ENCODE data around the gene BCL2L11. TPM values are rescaled to one million over a fixed set of nuclear protein-coding genes. Genes with fewer than 3 reads are reported as not detected.

BCL2L11 gene
- polyA plus RNA-seq, 4 donors = 8.5 to 33.4 (median 10.5) TPM

DNA sequence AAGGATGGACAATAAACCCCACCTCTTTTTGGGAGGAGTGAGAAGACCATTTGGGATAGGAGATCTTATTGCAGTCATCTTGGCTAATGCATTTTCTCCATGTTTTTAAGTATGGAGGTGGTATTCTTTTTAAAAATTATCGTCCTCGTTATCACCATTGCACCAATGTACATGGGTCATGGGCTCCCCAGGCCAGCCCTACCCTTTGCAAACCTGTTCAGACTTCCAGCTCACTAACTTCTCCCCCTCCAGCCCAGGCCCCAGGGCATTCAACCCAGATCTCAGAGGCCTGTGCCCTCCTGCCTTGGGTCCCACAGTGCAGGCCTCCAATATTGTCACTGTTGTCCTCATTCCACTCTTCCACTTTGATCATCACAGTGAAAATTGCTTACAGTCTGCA lies 68.4 kb downstream of the BCL2L11 start:
- peaks cover 0 to 40% (median 19%) of the 10 kb centered on the region in 3 donors for H3K4me1 ChIP-seq (ENCODE audit: control insufficient read depth in 3 of 3, insufficient read depth in 2 of 3, low read depth in 1 of 3, low read length in 2 of 3)
- no peaks in the 10 kb centered on the region for H3K27me3 ChIP-seq (ENCODE audit: control insufficient read depth in 3 of 3, insufficient read depth in 3 of 3, low read length in 3 of 3)
- DNase-seq = no peak
- H3K36me3 ChIP-seq (ENCODE audit: control insufficient read depth in 3 of 3, insufficient read depth in 2 of 3, low read depth in 1 of 3, low read length in 3 of 3) = no peaks in the 10 kb centered on the region
- WGBS, 3 donors = 75 to 94% (median 91%) methylated on average over 2 of the region's 2 CpGs
- H3K4me3 ChIP-seq (ENCODE audit: low read depth in 1 of 3, low read length in 3 of 3) = no peak overlapping the region
- peaks cover 0 to 2% of the 10 kb centered on the region in 2 donors for H3K9me3 ChIP-seq (ENCODE audit: control insufficient read depth in 2 of 2, insufficient read depth in 1 of 2, low read depth in 1 of 2, low read length in 1 of 2)
- no peak for FAIRE-seq
- H3K27ac ChIP-seq (ENCODE audit: low read depth in 1 of 3, low read length in 2 of 3) = no peak overlapping the region

DNA sequence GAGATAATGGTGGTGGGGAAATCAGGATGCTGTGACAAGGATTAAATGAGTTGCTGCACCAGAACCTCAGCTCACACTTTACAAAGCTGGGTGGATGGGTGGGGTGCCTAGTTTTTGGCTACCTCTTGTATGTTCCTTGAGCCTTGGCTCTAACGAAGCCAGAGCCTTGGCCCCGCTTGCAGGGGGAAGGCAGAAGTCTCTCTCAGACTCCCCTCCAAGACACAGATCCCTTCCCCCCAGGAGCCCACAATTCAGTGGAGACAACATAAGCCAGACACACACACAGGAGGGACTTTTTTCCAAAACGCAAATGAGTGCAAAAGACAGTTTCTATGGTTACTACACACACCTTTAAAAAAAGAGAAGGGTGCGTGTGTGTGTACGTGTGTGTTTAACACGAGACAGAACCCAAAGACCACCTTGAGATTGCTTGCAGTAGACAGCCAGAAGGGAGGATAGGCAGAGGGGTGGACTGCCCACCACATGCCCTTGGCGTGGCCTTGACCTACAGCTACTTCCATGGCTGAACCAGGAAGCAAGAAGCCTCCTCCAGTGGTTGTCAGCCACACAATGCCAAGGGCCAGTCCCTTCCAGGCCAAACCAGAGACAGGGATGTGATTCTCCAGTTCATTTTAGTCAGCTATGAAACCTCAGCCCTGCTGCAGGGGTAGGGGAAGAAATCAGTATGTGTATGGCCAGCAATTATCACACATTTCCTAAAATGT lies 70.3 kb downstream of the BCL2L11 start:
- H3K9me3 ChIP-seq (ENCODE audit: control insufficient read depth in 2 of 2, insufficient read depth in 1 of 2, low read depth in 1 of 2, low read length in 1 of 2) = peaks cover 0 to 2% of the 10 kb centered on the region in 2 donors
- FAIRE-seq = no peak
- H3K27ac ChIP-seq (ENCODE audit: low read depth in 1 of 3, low read length in 2 of 3) = no peak overlapping the region
- H3K4me3 ChIP-seq (ENCODE audit: low read depth in 1 of 3, low read length in 3 of 3) = no peak overlapping the region
- no peaks in the 10 kb centered on the region for H3K27me3 ChIP-seq (ENCODE audit: control insufficient read depth in 3 of 3, insufficient read depth in 3 of 3, low read length in 3 of 3)
- H3K4me1 ChIP-seq (ENCODE audit: control insufficient read depth in 3 of 3, insufficient read depth in 2 of 3, low read depth in 1 of 3, low read length in 2 of 3) = peaks cover 0 to 35% (median 10%) of the 10 kb centered on the region in 3 donors
- WGBS, 3 donors = 91 to 96% (median 93%) methylated on average over 7 of the region's 7 CpGs
- DNase-seq = no peak
- no peaks in the 10 kb centered on the region for H3K36me3 ChIP-seq (ENCODE audit: control insufficient read depth in 3 of 3, insufficient read depth in 2 of 3, low read depth in 1 of 3, low read length in 3 of 3)

DNA sequence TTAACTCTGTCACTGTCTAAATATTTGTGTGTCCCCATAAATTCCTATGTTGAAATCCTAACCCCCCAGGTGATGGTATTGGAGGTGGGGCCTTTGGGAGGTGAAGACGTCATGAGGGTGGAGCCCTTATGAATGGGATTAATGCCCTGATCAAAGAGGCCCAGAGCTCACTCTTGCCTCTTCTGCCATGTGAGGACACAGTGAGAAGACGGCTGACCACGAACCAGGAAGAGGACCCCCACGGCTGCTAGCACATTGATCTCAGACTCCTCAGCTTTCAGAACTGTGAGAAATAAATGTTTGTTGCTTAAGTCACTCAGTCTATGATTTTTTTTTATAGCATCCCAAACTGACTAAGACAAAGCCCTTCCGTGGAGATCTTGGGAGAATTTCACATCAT lies 71.2 kb downstream of the BCL2L11 start:
- Histone ChIP-seq H3K4me1 (ENCODE audit: control insufficient read depth in 3 of 3, insufficient read depth in 2 of 3, low read depth in 1 of 3, low read length in 2 of 3) (peaks cover 0 to 26% (median 5%) of the 10 kb centered on the region in 3 donors), H3K9me3 (ENCODE audit: control insufficient read depth in 2 of 2, insufficient read depth in 1 of 2, low read depth in 1 of 2, low read length in 1 of 2) (no peaks in the 10 kb centered on the region), H3K4me3 (ENCODE audit: low read depth in 1 of 3, low read length in 3 of 3) (no peak overlapping the region), H3K36me3 (ENCODE audit: control insufficient read depth in 3 of 3, insufficient read depth in 2 of 3, low read depth in 1 of 3, low read length in 3 of 3) (no peaks in the 10 kb centered on the region), H3K27me3 (ENCODE audit: control insufficient read depth in 3 of 3, insufficient read depth in 3 of 3, low read length in 3 of 3) (peaks cover 0 to 2% (median 0%) of the 10 kb centered on the region in 3 donors), H3K27ac (ENCODE audit: low read depth in 1 of 3, low read length in 2 of 3) (no peak overlapping the region)
- DNase-seq = no peak
- 74 to 87% (median 80%) methylated on average over 5 of the region's 5 CpGs for WGBS, 3 donors
- no peak for FAIRE-seq

DNA sequence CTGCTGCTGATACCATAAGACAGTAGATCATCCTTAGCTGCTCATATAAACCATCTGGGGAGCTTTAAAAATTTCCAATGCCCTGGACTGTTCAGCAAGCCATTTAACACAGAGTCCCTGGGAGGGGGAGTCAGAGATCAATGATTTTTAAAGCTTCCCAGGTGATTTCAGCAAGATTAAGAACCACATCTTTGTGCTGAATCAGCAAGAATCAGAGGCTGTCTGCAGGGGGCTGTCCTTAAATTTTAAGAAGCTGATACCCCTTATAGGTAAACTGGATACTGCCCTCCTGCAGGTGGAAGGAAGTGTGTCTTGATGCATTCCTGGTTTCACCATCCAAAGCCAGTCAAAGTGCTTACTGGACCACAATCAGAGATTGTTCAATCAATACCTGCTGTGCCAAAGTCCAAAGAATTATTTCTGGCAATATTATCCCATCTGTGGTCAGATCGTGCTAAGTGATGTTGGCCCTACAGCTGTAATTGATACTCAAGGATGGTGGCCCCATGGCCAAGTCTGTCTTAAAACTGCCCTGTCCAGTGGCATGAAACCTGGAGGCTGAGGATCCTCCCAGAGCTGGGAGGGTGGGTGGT lies 72.2 kb downstream of the BCL2L11 start:
- Histone ChIP-seq H3K4me3 (ENCODE audit: low read depth in 1 of 3, low read length in 3 of 3) (no peak overlapping the region), H3K27ac (ENCODE audit: low read depth in 1 of 3, low read length in 2 of 3) (no peak overlapping the region), H3K9me3 (ENCODE audit: control insufficient read depth in 2 of 2, insufficient read depth in 1 of 2, low read depth in 1 of 2, low read length in 1 of 2) (no peaks in the 10 kb centered on the region), H3K27me3 (ENCODE audit: control insufficient read depth in 3 of 3, insufficient read depth in 3 of 3, low read length in 3 of 3) (peaks cover 0 to 2% (median 0%) of the 10 kb centered on the region in 3 donors), H3K4me1 (ENCODE audit: control insufficient read depth in 3 of 3, insufficient read depth in 2 of 3, low read depth in 1 of 3, low read length in 2 of 3) (peaks cover 0 to 20% (median 5%) of the 10 kb centered on the region in 3 donors), H3K36me3 (ENCODE audit: control insufficient read depth in 3 of 3, insufficient read depth in 2 of 3, low read depth in 1 of 3, low read length in 3 of 3) (no peaks in the 10 kb centered on the region)
- DNase-seq (peak; percentile 35 to 69), FAIRE-seq (no peak)
- 12 to 50% (median 22%) methylated on average over 1 of the region's 1 CpG for WGBS, 3 donors

DNA sequence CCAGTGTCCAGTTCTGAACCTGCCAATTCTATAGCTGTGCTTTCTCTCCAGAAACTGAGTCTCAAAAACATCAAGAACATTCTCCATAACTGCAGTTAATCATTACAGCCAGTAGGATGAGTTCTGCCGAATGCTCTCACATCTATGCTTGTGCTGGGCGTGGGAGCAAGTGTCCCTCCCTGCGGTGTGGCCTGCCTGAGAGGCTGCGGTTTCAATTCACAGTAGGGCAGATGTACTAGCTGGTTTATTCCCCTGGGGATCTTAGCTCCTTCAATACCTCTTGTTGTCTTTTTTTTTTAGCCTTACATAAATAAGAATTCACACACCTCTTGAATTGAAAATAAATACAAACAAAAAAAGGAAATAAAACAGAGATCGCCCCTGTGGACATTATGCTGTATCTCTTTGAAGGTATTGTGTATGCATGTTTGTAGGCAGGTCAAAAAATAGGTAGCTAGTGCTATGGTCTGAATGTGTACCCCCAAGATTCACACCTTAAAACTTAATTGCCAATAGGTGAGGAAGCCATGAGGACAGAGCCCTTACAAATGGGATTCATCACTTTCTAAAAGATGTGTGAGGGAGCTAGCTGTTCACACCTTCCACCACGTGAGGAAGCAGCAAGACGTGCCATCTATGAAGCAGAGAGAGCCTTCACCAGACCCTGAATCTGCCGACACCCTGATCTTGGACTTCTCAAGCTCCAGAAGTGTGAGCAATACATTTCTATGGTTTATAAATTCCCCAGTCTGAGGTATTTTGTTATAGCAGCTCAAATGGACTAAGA lies 74.3 kb downstream of the BCL2L11 start:
- Histone ChIP-seq H3K36me3 (ENCODE audit: control insufficient read depth in 3 of 3, insufficient read depth in 2 of 3, low read depth in 1 of 3, low read length in 3 of 3) (no peaks in the 10 kb centered on the region), H3K4me3 (ENCODE audit: low read depth in 1 of 3, low read length in 3 of 3) (no peak overlapping the region), H3K9me3 (ENCODE audit: control insufficient read depth in 2 of 2, insufficient read depth in 1 of 2, low read depth in 1 of 2, low read length in 1 of 2) (no peaks in the 10 kb centered on the region), H3K27ac (ENCODE audit: low read depth in 1 of 3, low read length in 2 of 3) (peak overlapping the region in 1 of 3 donors; percentile 30), H3K27me3 (ENCODE audit: control insufficient read depth in 3 of 3, insufficient read depth in 3 of 3, low read length in 3 of 3) (peaks cover 0 to 2% (median 0%) of the 10 kb centered on the region in 3 donors), H3K4me1 (ENCODE audit: control insufficient read depth in 3 of 3, insufficient read depth in 2 of 3, low read depth in 1 of 3, low read length in 2 of 3) (peaks cover 0 to 20% (median 5%) of the 10 kb centered on the region in 3 donors)
- FAIRE-seq (no peak), DNase-seq (peak; percentile 44 to 61)
- 58 to 73% (median 67%) methylated on average over 8 of the region's 8 CpGs for WGBS, 3 donors

DNA sequence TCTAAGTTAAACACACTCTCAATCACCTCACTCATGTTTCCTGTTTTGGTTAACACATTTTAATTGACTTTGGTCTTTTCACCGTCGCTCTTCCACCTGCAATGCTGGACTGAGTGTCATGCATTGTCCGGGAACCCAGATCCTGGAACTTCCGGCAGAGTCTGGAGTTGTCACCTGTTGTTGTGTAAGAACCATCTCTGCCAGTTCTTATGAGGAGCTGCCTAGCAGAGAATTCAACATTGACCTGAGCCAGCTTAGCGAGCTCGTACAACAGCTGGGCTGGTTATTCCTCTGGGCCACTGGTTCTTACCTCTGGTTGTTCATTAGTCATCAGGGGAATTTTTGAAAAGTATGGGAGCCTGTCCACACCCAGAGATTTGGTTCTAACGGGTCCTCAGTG lies 75.7 kb downstream of the BCL2L11 start:
- Histone ChIP-seq H3K27me3 (ENCODE audit: control insufficient read depth in 3 of 3, insufficient read depth in 3 of 3, low read length in 3 of 3) (peaks cover 0 to 2% (median 0%) of the 10 kb centered on the region in 3 donors), H3K4me3 (ENCODE audit: low read depth in 1 of 3, low read length in 3 of 3) (no peak overlapping the region), H3K27ac (ENCODE audit: low read depth in 1 of 3, low read length in 2 of 3) (no peak overlapping the region), H3K36me3 (ENCODE audit: control insufficient read depth in 3 of 3, insufficient read depth in 2 of 3, low read depth in 1 of 3, low read length in 3 of 3) (no peaks in the 10 kb centered on the region), H3K4me1 (ENCODE audit: control insufficient read depth in 3 of 3, insufficient read depth in 2 of 3, low read depth in 1 of 3, low read length in 2 of 3) (peaks cover 0 to 20% (median 5%) of the 10 kb centered on the region in 3 donors), H3K9me3 (ENCODE audit: control insufficient read depth in 2 of 2, insufficient read depth in 1 of 2, low read depth in 1 of 2, low read length in 1 of 2) (no peaks in the 10 kb centered on the region)
- FAIRE-seq (no peak), DNase-seq (no peak)
- 72 to 77% (median 73%) methylated on average over 7 of the region's 7 CpGs for WGBS, 3 donors

DNA sequence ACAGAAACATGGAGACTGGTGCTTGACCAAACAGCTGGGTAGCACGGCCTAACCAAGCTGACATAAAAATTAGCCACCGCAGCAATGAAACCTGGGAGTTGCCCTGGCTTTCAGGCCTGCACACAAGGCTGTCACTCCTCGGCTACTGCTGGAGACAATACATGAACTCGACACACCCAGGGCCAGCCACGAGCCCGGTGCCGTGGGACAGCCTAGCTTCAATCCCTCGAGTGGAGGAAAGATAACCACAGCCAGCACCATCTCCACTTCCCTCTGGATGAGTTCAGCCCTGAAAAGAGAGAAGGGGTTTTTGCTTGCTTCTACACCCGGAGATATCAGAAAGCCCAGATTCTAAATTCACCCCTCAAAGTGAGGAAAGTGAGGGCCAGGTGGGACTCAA lies 78.0 kb downstream of the BCL2L11 start:
- Histone ChIP-seq H3K27me3 (ENCODE audit: control insufficient read depth in 3 of 3, insufficient read depth in 3 of 3, low read length in 3 of 3) (peaks cover 0 to 2% (median 0%) of the 10 kb centered on the region in 3 donors), H3K36me3 (ENCODE audit: control insufficient read depth in 3 of 3, insufficient read depth in 2 of 3, low read depth in 1 of 3, low read length in 3 of 3) (no peaks in the 10 kb centered on the region), H3K4me1 (ENCODE audit: control insufficient read depth in 3 of 3, insufficient read depth in 2 of 3, low read depth in 1 of 3, low read length in 2 of 3) (peaks cover 0 to 11% (median 0%) of the 10 kb centered on the region in 3 donors), H3K27ac (ENCODE audit: low read depth in 1 of 3, low read length in 2 of 3) (no peak overlapping the region), H3K9me3 (ENCODE audit: control insufficient read depth in 2 of 2, insufficient read depth in 1 of 2, low read depth in 1 of 2, low read length in 1 of 2) (no peaks in the 10 kb centered on the region), H3K4me3 (ENCODE audit: low read depth in 1 of 3, low read length in 3 of 3) (no peak overlapping the region)
- 90 to 91% (median 90%) methylated on average over 9 of the region's 9 CpGs for WGBS, 3 donors
- FAIRE-seq (no peak), DNase-seq (no peak)

DNA sequence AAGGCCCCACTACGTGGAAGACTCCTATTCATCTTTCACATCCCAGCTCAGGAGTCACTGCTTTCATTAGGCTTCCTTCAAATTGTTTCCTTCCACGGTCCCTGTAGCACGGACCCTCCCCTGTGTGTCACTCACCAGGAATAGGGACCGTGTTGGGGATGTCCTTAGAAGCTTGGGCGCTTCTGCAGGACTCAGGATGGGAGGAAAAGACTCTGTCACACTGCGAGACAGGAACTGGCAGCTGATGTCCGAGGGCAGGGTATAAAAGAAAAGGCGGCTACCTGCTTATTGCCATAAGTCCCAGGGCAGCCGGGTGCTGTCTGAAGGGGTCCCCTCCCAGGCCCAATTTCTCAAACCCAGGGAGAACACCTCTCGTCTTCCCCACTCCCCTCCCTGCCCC lies 79.1 kb downstream of the BCL2L11 start:
- Histone ChIP-seq H3K4me1 (ENCODE audit: control insufficient read depth in 3 of 3, insufficient read depth in 2 of 3, low read depth in 1 of 3, low read length in 2 of 3) (peaks cover 0 to 5% (median 0%) of the 10 kb centered on the region in 3 donors), H3K36me3 (ENCODE audit: control insufficient read depth in 3 of 3, insufficient read depth in 2 of 3, low read depth in 1 of 3, low read length in 3 of 3) (no peaks in the 10 kb centered on the region), H3K27ac (ENCODE audit: low read depth in 1 of 3, low read length in 2 of 3) (no peak overlapping the region), H3K27me3 (ENCODE audit: control insufficient read depth in 3 of 3, insufficient read depth in 3 of 3, low read length in 3 of 3) (peaks cover 0 to 2% (median 0%) of the 10 kb centered on the region in 3 donors), H3K4me3 (ENCODE audit: low read depth in 1 of 3, low read length in 3 of 3) (no peak overlapping the region), H3K9me3 (ENCODE audit: control insufficient read depth in 2 of 2, insufficient read depth in 1 of 2, low read depth in 1 of 2, low read length in 1 of 2) (no peaks in the 10 kb centered on the region)
- no peak for DNase-seq
- WGBS, 3 donors = 89 to 93% (median 93%) methylated on average over 10 of the region's 10 CpGs
- no peak for FAIRE-seq

Measured in small intestine (tissue), 7 donors.